Measurements from ENCODE around the gene ZNF862. TPM values are rescaled to one million over a fixed set of nuclear protein-coding genes. Genes with fewer than 3 reads are reported as not detected.

The ZNF862 gene
- total and polyA plus RNA-seq, 2 of the 8 experiments (the other 6 are each of a cell fraction or from before 2014, with no cell fraction given) = 1.8 to 3.9 TPM

GRCh38 chr7:149881328-149882247, 43.4 kb downstream of the ZNF862 start:
- H2BK20ac ChIP-seq (ENCODE audit: low read length) = no peak overlapping the region
- no peak overlapping the region for H4K5ac ChIP-seq (ENCODE audit: insufficient read length, low read depth, low read length)
- no peaks in the 10 kb centered on the region for H3K36me3 ChIP-seq (ENCODE audit: control insufficient read depth in 2 of 4, insufficient read depth in 4 of 4, low read length in 3 of 4)
- 87% methylated on average over 19 of the region's 19 CpGs; no CpG with 5 or more reads in 1 of the 2 experiments for whole genome bisulfite sequencing, 2 experiments (ENCODE audit: extremely low coverage in 1 of 2, insufficient coverage in 1 of 2, insufficient read length in 1 of 2, insufficient replicate concordance in 2 of 2, low coverage in 1 of 2, low lambda C conversion rate in 2 of 2, missing lambda C conversion rate in 1 of 2)
- no peaks in the 10 kb centered on the region for H3K79me2 ChIP-seq (ENCODE audit: control insufficient read depth in 1 of 2, insufficient read depth in 2 of 2, low read length in 2 of 2)
- H2BK5ac ChIP-seq (ENCODE audit: low read depth, low read length) = no peak overlapping the region
- H2AK5ac ChIP-seq (ENCODE audit: low read depth, low read length) = no peak overlapping the region
- no peak for DNase-seq (ENCODE audit: low read depth in 1 of 2, low spot score in 2 of 2)
- no peak overlapping the region for H4K91ac ChIP-seq (replicated peaks; ENCODE audit: insufficient read length, low read length)
- H3K23me2 ChIP-seq (ENCODE audit: low read depth, low read length) = no peaks in the 10 kb centered on the region
- no peak overlapping the region for H2BK15ac ChIP-seq (ENCODE audit: low read length)
- CTCF ChIA-PET (ENCODE audit: partially characterized antibody) = interaction anchor here (0.7 to 7.0 kb wide), 7 partner anchors 11 to 81 kb away, joined by 3 to 68 read pairs (median 8); no protein-coding TSS in a partner anchor
- no peak overlapping the region for H2AFZ ChIP-seq (ENCODE audit: low read length)
- H3K23ac ChIP-seq (ENCODE audit: insufficient read length) = no peak overlapping the region
- H3K4me3 ChIP-seq (ENCODE audit: extremely low read depth in 1 of 4, insufficient read depth in 2 of 4, low read depth in 3 of 4, low read length in 4 of 4) = no peak overlapping the region
- no peak overlapping the region for H3K4me2 ChIP-seq (ENCODE audit: insufficient read depth in 1 of 2, low read depth in 2 of 2, low read length in 2 of 2)
- peaks cover 5 to 9% (median 5%) of the 10 kb centered on the region in 4 experiments; a peak in 6 of 7 replicates for H3K4me1 ChIP-seq (replicated peaks in 1 of 4; ENCODE audit: control insufficient read depth in 3 of 4, insufficient read depth in 4 of 4, low read length in 3 of 4)
- H3K79me1 ChIP-seq (ENCODE audit: low read depth, low read length) = no peaks in the 10 kb centered on the region
- no peak overlapping the region for H3K18ac ChIP-seq (ENCODE audit: extremely low read depth, low read length)
- no peak overlapping the region for H3K14ac ChIP-seq (ENCODE audit: insufficient read length)
- H4K8ac ChIP-seq (ENCODE audit: extremely low read depth, insufficient read depth, low read length) = no peak overlapping the region; the same call in 1 of the 2 replicates
- no peak overlapping the region for H2BK12ac ChIP-seq (ENCODE audit: low read depth, low read length)
- H3K9ac ChIP-seq (replicated peaks in 1 of 4; ENCODE audit: extremely low read depth in 1 of 4, low read depth in 3 of 4, low read length in 3 of 4) = no peak overlapping the region
- H4K20me1 ChIP-seq (replicated peaks in 1 of 2; ENCODE audit: control insufficient read depth in 1 of 2, insufficient read depth in 2 of 2, low read length in 2 of 2) = no peaks in the 10 kb centered on the region
- H3K9me3 ChIP-seq (ENCODE audit: insufficient read depth in 2 of 2, low read depth in 1 of 2, low read length in 1 of 2) = no peaks in the 10 kb centered on the region
- H3K27me3 ChIP-seq (replicated peaks in 1 of 4; ENCODE audit: control insufficient read depth in 3 of 4, extremely low read depth in 1 of 4, insufficient read depth in 3 of 4, low read length in 3 of 4) = no peaks in the 10 kb centered on the region
- H2BK120ac ChIP-seq (replicated peaks; ENCODE audit: low read depth, low read length) = no peak overlapping the region
- H3K56ac ChIP-seq (replicated peaks; ENCODE audit: insufficient read length, low read depth, low read length) = no peak overlapping the region
- no peak overlapping the region for H3K4ac ChIP-seq (replicated peaks; ENCODE audit: insufficient read length, low read depth, low read length)
- no peak for FAIRE-seq
- POLR2A ChIA-PET (ENCODE audit: partially characterized antibody) = no interaction called here
- no peak overlapping the region for H3K27ac ChIP-seq (ENCODE audit: low read depth, low read length)
- no peak for TF ChIP-seq RFX5 (IDR thresholded peaks at IDR 0.05; ENCODE audit: borderline replicate concordance, low read depth, low read length)
- TF ChIP-seq, protein P1, sequence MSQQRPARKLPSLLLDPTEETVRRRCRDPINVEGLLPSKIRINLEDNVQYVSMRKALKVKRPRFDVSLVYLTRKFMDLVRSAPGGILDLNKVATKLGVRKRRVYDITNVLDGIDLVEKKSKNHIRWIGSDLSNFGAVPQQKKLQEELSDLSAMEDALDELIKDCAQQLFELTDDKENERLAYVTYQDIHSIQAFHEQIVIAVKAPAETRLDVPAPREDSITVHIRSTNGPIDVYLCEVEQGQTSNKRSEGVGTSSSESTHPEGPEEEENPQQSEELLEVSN (IDR thresholded peaks at IDR 0.05) = no peak
- no peak for TF ChIP-seq BCL11A (IDR thresholded peaks at IDR 0.05; ENCODE audit: low read depth in 2 of 2, low read length in 2 of 2)
- TF ChIP-seq CHD2 (IDR thresholded peaks at IDR 0.05; ENCODE audit: low read length) = no peak
- no peak for TF ChIP-seq SIRT6 (IDR thresholded peaks at IDR 0.05; ENCODE audit: low read length)
- no peak for TF ChIP-seq EZH2 (IDR thresholded peaks at IDR 0.05; ENCODE audit: low read depth, low read length, severe bottlenecking)
- TF ChIP-seq SRF (IDR thresholded peaks at IDR 0.05; ENCODE audit: low read depth, low read length) = no peak
- TF ChIP-seq KDM1A (IDR thresholded peaks at IDR 0.05; ENCODE audit: borderline replicate concordance, low read length) = no peak
- TF ChIP-seq CHD1 (IDR thresholded peaks at IDR 0.05; ENCODE audit: low read depth, low read length) = no peak
- TF ChIP-seq, protein P2, sequence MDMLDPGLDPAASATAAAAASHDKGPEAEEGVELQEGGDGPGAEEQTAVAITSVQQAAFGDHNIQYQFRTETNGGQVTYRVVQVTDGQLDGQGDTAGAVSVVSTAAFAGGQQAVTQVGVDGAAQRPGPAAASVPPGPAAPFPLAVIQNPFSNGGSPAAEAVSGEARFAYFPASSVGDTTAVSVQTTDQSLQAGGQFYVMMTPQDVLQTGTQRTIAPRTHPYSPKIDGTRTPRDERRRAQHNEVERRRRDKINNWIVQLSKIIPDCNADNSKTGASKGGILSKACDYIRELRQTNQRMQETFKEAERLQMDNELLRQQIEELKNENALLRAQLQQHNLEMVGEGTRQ (IDR thresholded peaks at IDR 0.05; ENCODE audit: low read length) = no peak
